Epidermal melanocyte (primary cell): ENCODE data around the gene RTBDN.

Experiments used
- DNase-seq: peaks from one replicate; pipeline ENCODE4 v3.0.0; 2011; ENCODE audit warnings: low spot score; ENCODE audit not compliant: insufficient read length

The RTBDN gene

GRCh38 chr19:12793290-12794195 is 40.8 kb downstream of the RTBDN start:
- DNase-seq, result peak; percentile 97

DNA sequence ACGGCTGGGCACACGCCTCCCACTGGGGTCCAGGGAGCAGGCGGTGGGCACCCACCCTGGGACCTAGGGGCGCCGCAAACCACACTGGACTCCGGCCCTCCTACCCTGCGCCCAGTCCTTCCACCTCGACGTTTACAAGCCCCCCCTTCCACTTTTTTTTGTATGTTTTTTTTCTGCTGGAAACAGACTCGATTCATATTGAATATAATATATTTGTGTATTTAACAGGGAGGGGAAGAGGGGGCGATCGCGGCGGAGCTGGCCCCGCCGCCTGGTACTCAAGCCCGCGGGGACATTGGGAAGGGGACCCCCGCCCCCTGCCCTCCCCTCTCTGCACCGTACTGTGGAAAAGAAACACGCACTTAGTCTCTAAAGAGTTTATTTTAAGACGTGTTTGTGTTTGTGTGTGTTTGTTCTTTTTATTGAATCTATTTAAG is 41.5 kb downstream of the RTBDN start:
- no peak for DNase-seq

- DNase-seq, result no peak
Observed at GRCh38 chr19:12792051-12792852, 42.1 kb downstream of the RTBDN start.

DNA sequence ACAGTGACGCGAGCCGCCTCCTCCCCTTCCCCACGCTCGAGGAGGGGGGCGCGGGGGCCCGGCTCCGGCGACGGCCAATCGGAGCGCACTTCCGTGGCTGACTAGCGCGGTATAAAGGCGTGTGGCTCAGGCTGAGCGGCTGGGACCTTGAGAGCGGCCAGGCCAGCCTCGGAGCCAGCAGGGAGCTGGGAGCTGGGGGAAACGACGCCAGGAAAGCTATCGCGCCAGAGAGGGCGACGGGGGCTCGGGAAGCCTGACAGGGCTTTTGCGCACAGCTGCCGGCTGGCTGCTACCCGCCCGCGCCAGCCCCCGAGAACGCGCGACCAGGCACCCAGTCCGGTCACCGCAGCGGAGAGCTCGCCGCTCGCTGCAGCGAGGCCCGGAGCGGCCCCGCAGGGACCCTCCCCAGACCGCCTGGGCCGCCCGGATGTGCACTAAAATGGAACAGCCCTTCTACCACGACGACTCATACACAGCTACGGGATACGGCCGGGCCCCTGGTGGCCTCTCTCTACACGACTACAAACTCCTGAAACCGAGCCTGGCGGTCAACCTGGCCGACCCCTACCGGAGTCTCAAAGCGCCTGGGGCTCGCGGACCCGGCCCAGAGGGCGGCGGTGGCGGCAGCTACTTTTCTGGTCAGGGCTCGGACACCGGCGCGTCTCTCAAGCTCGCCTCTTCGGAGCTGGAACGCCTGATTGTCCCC is 42.9 kb downstream of the RTBDN start, which contains the start of gene JUNB:
Gene JUNB, plus strand, starts transcription at position 142 of the 706 bp plus-strand sequence. Its CDS starts 286 bp downstream, at position 428.
- DNase-seq, result peak; percentile 97

GRCh38 chr19:12790628-12791344 is 43.6 kb downstream of the RTBDN start:
- DNase-seq, result no peak

DNA sequence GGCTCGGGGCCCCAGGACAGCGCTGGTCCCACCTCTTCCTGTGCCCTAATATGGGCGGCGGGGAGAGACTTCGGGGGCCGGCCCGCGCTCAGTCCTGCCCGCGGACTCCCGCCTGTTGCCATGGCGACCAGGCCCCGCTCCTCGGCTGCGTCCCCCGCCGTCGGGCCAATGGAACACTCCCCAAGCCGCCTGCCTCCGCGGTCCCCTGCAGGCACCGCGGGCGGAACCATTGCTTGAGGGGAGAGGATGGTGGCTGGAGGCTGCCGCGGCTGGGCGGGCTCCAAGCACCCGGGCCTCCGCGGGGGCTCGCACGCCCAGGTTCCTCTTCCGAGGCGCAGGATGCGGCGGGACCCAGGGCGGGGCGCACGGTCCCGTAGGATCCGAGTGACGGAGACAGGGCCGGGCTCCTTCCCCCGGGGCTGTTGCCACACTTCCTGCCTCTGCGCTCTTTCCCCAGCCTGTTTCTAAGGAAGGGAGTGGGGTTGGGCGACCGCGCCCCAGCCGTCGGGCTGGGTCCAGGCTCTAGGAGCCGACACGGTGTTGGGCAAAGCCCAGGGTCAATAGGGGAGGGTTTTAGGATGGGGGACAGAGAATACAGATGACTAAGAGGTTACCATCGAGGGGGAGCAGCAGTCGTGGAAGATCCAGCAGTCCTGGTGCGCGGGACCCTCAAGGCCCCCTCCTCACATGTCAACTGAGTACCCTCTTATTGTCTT is 44.3 kb downstream of the RTBDN start:
- peak; percentile 98 for DNase-seq

GRCh38 chr19:12789098-12789903 is 45.1 kb downstream of the RTBDN start:
- no peak for DNase-seq

DNA sequence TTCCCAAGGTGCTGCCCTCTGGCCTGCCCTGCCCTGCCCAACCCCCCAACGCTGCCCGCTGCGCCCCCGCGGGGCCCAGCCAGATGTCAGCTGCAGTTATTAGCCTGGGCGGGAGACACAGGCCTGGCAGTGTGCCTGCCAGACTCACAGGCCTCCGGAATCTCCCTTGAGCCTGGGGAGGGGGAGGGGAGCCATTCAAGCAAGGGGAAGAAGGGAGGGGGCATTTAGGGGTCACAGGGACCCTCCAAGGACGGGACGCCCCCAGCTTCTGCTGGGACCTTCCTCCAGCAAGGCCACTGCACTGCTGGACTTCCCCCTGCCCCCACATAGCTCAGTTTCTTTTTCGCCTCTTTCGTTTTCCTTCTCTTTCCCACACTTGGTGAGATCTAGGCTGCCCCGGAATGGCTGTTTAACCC is 45.7 kb downstream of the RTBDN start:
- DNase-seq, result no peak

GRCh38 chr19:12788042-12788681 is 46.2 kb downstream of the RTBDN start:
- DNase-seq, result no peak

DNA sequence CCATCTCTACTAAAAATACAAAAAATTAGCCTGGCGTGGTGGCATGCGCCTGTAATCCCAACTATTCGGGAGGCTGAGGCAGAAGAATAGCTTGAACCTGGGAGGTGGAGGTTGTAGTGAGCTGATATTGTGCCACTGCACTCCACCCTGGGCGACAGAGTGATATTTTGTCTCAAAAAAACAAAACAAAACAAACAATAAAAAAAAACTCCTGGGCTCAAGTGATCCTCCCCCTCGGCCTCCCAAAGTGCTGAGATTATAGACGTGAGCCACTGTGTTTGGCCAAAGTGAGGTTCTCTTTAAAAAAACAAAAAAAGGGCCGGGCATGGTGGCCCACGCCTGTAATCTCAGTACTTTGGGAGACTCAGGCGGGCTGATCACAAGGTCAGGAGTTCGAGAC is 46.9 kb downstream of the RTBDN start:
- no peak for DNase-seq

DNA sequence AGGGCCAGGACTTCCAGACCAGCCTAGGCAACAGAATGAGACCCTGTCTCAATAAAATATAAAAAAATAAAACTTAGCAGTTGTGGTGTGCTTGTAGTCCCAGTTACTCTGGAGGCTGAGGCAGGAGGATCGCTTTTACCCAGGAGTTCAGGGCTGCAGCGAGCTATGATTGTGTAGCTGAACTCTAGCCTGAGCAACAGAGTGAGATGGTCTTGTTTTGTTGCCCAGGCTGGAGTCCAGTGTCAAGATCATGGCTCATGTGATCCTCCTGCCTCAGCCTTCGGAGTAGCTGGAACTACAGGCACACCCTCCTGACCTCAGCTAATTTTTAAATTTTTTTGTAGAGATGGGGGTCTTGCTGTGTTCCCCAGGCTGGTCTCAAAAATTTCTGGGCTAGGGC is 47.4 kb downstream of the RTBDN start:
- no peak for DNase-seq

- no peak for DNase-seq
Observed at GRCh38 chr19:12786141-12786870, 48.1 kb downstream of the RTBDN start.

DNA sequence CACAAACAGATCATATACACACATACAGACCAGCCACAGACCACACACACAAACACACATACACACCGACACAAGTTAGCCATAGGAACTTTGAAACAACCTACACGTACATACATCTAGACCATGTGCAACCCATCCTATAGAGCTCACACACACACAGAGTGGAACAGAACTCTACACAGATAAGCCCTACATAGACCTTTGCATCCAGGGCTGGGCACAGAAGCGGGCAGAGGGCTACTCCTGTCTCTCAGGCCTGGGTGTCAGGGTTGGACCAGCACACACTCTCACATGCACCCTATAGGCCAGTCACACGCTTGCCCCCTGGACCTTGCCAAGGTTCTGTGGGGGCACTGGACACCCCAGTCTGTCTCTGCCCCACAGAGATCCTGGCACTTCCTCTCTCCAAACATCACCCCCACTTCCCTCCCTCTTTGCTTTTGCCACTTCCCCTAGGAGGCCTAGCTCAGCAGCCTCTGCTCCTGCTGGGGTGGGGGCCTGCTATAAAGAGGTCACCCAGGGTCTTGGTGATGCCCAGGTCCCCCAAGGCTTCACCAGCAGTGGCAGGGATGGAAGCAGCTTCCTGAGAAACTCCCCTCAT is 48.8 kb downstream of the RTBDN start:
- DNase-seq, result no peak

DNA sequence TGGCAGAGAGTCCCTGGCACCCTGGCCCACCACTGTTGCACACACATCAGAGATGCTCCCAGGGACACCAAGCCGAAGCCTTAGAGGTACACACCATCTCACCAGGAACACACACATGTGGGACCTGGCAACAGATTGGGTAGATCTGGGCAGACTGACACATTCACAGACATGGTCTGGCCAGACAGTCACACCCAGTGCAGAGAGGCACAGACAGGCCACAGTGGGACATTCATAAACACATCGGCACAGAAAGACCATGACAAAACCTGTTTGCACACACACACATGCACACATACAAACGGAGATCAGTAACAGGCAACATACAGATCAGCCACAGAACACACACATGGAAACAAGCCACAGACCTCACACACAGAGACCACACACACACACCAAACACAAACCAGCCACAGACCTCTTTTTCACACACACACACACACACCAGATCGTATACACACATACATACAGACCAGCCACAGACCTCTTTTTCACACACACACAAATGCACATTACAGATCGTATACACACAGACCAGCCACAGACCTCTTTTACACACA is 49.4 kb downstream of the RTBDN start:
- no peak for DNase-seq

DNA sequence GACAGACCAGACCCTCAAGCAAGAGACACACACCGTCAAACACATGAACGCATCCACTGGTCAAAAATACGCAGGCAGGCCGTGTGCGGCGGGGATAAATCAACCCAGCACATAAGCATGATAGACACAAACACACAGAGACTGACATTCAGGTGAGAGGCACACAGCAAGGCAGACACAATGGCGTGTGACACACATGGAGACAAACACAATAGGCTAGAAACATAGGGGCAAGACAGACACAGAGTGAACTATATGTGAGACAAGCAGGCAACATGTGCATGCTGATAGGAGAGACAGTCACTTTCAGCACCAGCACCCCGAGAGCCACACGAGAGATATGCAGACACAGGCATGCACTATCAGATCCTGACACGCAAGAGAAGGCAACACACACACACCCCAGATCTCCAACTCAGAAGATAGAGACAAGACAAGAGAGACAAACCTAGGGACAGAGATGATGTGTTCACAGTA is 49.9 kb downstream of the RTBDN start:
- DNase-seq, result no peak

GRCh38 chr19:12783849-12784393 is 50.5 kb downstream of the RTBDN start:
- DNase-seq, result no peak

DNA sequence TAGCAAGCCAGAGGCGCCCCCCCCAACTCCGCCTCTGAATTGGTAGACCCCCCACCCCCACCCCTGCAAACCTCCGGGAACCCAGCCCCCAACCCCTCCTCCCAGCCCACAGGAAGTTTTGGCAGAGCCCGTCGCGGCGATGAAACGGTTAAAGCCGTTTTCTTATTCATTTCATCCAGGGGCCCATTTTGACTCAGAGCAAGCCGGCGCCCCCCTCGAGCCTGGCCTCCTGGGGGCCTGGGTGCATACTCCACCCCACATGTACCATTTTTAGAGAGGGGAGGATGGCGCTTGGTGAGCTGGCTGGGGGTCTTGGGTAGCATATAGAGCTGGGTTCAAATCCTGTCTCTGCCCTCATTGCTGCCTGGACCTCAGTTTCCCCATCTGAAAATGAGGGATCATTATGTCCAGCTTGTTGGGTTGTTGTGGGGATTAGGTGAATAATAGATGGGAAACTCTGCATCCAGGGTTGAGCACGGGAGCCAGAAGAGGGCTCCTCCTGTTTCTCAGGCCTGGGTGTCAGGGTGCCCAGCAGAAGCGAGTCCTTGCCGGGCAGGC is 51.0 kb downstream of the RTBDN start:
- no peak for DNase-seq
